ENCODE measurements around the gene FUOM.

DNA sequence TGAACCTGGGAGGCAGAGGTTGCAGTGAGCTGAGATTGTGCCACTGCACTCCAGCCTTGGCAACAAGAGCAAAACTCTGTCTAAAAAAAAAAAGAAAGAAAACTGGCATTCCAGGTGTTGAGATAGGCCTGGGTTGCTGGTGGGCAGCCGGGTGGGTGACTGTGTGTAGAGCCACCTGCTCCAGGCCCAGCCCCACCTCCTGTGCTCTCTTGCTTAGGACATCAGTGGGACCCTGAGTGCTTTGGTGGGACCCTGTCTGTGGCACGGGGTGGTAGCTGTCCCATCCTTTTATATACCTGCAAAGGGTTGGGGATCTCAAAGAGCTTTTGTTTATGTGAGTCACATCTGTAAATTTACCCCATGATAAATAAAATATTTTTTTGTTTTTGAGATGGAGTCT, 27.4 kb upstream of the FUOM start:
- TF ChIP-seq, protein P1, sequence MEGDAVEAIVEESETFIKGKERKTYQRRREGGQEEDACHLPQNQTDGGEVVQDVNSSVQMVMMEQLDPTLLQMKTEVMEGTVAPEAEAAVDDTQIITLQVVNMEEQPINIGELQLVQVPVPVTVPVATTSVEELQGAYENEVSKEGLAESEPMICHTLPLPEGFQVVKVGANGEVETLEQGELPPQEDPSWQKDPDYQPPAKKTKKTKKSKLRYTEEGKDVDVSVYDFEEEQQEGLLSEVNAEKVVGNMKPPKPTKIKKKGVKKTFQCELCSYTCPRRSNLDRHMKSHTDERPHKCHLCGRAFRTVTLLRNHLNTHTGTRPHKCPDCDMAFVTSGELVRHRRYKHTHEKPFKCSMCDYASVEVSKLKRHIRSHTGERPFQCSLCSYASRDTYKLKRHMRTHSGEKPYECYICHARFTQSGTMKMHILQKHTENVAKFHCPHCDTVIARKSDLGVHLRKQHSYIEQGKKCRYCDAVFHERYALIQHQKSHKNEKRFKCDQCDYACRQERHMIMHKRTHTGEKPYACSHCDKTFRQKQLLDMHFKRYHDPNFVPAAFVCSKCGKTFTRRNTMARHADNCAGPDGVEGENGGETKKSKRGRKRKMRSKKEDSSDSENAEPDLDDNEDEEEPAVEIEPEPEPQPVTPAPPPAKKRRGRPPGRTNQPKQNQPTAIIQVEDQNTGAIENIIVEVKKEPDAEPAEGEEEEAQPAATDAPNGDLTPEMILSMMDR (conservative IDR thresholded peaks at IDR 0.05; ENCODE audit: low read depth, low read length), result no peak
- TF ChIP-seq EZH2 (IDR thresholded peaks at IDR 0.05; ENCODE audit: borderline replicate concordance, low read depth, low read length, poor library complexity, severe bottlenecking), result no peak

All from A673 (cell line).